Panc1 (cell line): ENCODE measurements around the gene CCDC32. TPM values are rescaled to one million over a fixed set of nuclear protein-coding genes. Genes with fewer than 3 reads are reported as not detected.

Experiments used
- ATAC-seq: fragments of 200-7000 bp; cut with Tn5 transposase; 2 replicates; pipeline ENCODE4 v1.9.1; 2020; ENCODE audit warnings: mild to moderate bottlenecking, moderate library complexity
- BruUV-seq: library from RNA; stranded (reverse); fragments of 400-500 nt; replicated peaks from 2 replicates; lab custom pipeline; 2021; lab: Mats Ljungman, UMichigan
- CTCF ChIA-PET: fragments of 300-600 bp; sonication (Branson Sonifier 250); formaldehyde crosslinking; loops from one replicate; lab custom pipeline; 2022; ENCODE audit warnings: antibody characterized with exemption; lab: Charles Lee
- POLR2A ChIA-PET: fragments of 300-600 bp; sonication (Branson Sonifier 250); formaldehyde crosslinking; loops from one replicate; lab custom pipeline; 2022; ENCODE audit warnings: antibody characterized with exemption; lab: Charles Lee
- DNase-seq: peaks from one replicate; pipeline ENCODE4 v3.0.0-alpha.2; 2010; ENCODE audit warnings: low read depth, low spot score
- H3K27ac ChIP-seq: 2 replicates; pipeline ENCODE4 v1.5.1; 2011; ENCODE audit warnings: mild to moderate bottlenecking, low read length, inconsistent platforms
- H3K27me3 ChIP-seq: fragments of 200-500 bp; sonication (Bioruptor generic); 2 replicates; pipeline ENCODE4 v1.6.0; 2014; ENCODE audit warnings: low read length, inconsistent platforms; ENCODE audit not compliant: control insufficient read depth, insufficient read depth
- H3K36me3 ChIP-seq: fragments of 200-500 bp; sonication (Bioruptor generic); 2 replicates; pipeline ENCODE4 v1.5.1; 2014; ENCODE audit warnings: inconsistent platforms, mild to moderate bottlenecking, low read length, moderate library complexity; ENCODE audit not compliant: control insufficient read depth, insufficient read depth
- H3K4me1 ChIP-seq: 2 replicates; pipeline ENCODE4 v1.5.1; 2011; ENCODE audit warnings: inconsistent platforms, mild to moderate bottlenecking, low read length, moderate library complexity; ENCODE audit not compliant: control insufficient read depth, insufficient read depth
- H3K4me3 ChIP-seq, 2 experiments: 2 replicates each; pipeline ENCODE4 v1.5.1; 2011 to 2012; ENCODE audit warnings: low read depth in 2 of 2, low read length in 2 of 2, mild to moderate bottlenecking in 2 of 2, inconsistent platforms in 1 of 2, moderate library complexity in 1 of 2
- H3K9me3 ChIP-seq: fragments of 200-500 bp; sonication (Bioruptor generic); 2 replicates; pipeline ENCODE4 v1.5.1; 2014; ENCODE audit warnings: low read depth, mild to moderate bottlenecking, inconsistent platforms, low read length, moderate library complexity; ENCODE audit not compliant: control insufficient read depth, insufficient read depth
- CTCF ChIP-seq: fragments of 450-650 bp; IDR thresholded peaks from 2 replicates; pipeline ENCODE4 v1.5.1; 2017; ENCODE audit warnings: mild to moderate bottlenecking
- POLR2AphosphoS5 ChIP-seq: IDR thresholded peaks from 2 replicates; pipeline ENCODE4 v1.6.1; 2012; ENCODE audit warnings: mild to moderate bottlenecking, low read depth, low read length, moderate library complexity
- REST ChIP-seq, 2 experiments: IDR thresholded peaks; 2 replicates each; pipeline ENCODE4 v1.6.1; 2011 to 2012; ENCODE audit warnings: low read depth in 2 of 2, control low read depth in 1 of 2, low read length in 1 of 2, mild to moderate bottlenecking in 1 of 2, moderate library complexity in 1 of 2; ENCODE audit not compliant: insufficient read depth in 1 of 2
- SIN3A ChIP-seq: IDR thresholded peaks from 2 replicates; pipeline ENCODE4 v1.6.1; 2012; ENCODE audit warnings: low read depth, mild to moderate bottlenecking, low read length, moderate library complexity, borderline replicate concordance; ENCODE audit not compliant: insufficient read depth
- TCF7L2 ChIP-seq: IDR thresholded peaks from 2 replicates; pipeline ENCODE4 v1.6.1; 2011; ENCODE audit warnings: mild to moderate bottlenecking, low read depth, low read length, inconsistent platforms
- in situ Hi-C: cut with HindIII; loops from 2 replicates; pipeline ENCODE4 v1.10.0; 2016; ENCODE audit warnings: low sequenced_read_pairs, low pct_unique_long_range_greater_than_20kb
- intact Hi-C: fragments of 100-400 bp; cut with micrococcal nuclease; formaldehyde crosslinking; loops from one replicate; pipeline ENCODE4 v1.10.0; 2022; ENCODE audit not compliant: unreplicated experiment
- total RNA-seq: library from RNA; stranded (reverse); gene quantifications from one replicate; pipeline ENCODE4 v1.2.1, GENCODE V29; 2021; ENCODE audit not compliant: unreplicated experiment

The CCDC32 gene
- total RNA-seq, 1 experiment from 2014 or later, result 29.8 TPM

GRCh38 chr15:40554161-40554525 lies 10.7 kb downstream of the CCDC32 start:
- Histone ChIP-seq H3K27me3 (no peaks in the 10 kb centered on the region), H3K9me3 (no peaks in the 10 kb centered on the region), H3K27ac (no peak overlapping the region), H3K4me1 (no peaks in the 10 kb centered on the region), H3K36me3 (peaks cover 9% of the 10 kb centered on the region; the same call in 1 of the 2 replicates), H3K4me3 (no peak overlapping the region)
- DNase-seq (no peak), ATAC-seq (no peak)
- no TSS peak for BruUV-seq
- ChIA-PET CTCF (no interaction called here), POLR2A (no interaction called here)
- intact Hi-C loops, result no loop called here
- in situ Hi-C loops, result no loop called here
- TF ChIP-seq CTCF (no peak), SIN3A (no peak), POLR2AphosphoS5 (no peak), REST (IDR thresholded peaks at IDR 0.05; ENCODE audit: insufficient read depth in 1 of 2, low read depth in 2 of 2, low read length in 1 of 2) (no peak), TCF7L2 (no peak)

GRCh38 chr15:40550341-40551037 lies 14.4 kb downstream of the CCDC32 start:
- H3K27me3 ChIP-seq, result no peaks in the 10 kb centered on the region
- no peak for DNase-seq
- in situ Hi-C loops, result no loop called here
- intact Hi-C loops, result no loop called here
- H3K9me3 ChIP-seq, result no peaks in the 10 kb centered on the region
- H3K27ac ChIP-seq, result no peak overlapping the region
- no peak overlapping the region for H3K4me3 ChIP-seq
- H3K4me1 ChIP-seq, result no peaks in the 10 kb centered on the region
- H3K36me3 ChIP-seq, result 0 out of 2 replicates have a peak, but pooled peaks cover under 1% of the 10 kb centered on the region
- no TSS peak for BruUV-seq
- POLR2A ChIA-PET, result no interaction called here
- ATAC-seq, result no peak
- TF ChIP-seq POLR2AphosphoS5 (no peak), CTCF (no peak), TCF7L2 (no peak), REST (IDR thresholded peaks at IDR 0.05; ENCODE audit: insufficient read depth in 1 of 2, low read depth in 2 of 2, low read length in 1 of 2) (no peak), SIN3A (no peak)
- CTCF ChIA-PET, result no interaction called here
